Non-pigmented ciliary epithelial cell (primary cell): ENCODE results near the gene DSCAML1.
A peak's percentile ranks its signal among the peaks of the same experiment; 100 is the strongest.

Experiments
- DNase-seq: peaks from one replicate; pipeline ENCODE4 v3.0.0-alpha.2; 2010; ENCODE audit warnings: low read depth

DSCAML1 gene

DNA sequence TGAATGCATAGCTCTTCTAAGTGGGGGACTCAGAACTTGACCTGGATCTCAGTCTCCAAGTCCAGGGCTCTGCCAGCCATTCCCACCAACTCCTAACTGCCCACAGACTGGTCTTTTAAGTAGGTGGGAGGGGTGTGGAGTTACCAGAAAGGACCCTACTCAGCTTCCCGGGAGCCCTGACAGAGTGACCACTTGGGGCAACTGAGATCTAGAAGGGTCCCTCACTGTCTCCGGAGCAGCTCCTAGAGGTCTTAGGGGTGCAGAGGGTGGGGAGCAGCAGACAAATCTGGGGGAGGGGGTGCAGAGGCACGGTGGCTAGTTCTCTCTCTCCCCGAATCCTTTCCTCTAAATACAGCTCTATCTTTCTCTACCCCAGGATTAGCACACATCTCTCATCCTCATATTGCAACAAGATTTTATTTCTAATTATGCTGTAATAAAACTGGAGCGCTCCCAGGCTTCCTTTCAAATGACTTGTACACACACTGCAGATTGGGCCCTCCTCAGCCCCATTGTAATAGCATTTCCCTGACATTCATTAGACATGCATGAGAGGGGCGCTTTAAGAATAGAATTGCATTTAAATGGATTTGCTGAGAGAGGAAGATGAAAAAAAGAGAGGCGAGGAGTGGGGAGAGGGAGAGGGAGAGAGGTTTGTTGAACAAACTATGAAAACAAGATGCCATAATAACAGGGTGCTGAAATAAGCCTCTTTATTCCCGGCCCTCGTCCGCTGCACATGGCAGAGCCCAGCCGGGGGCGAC is 250.4 kb downstream of the DSCAML1 start:
- DNase-seq: no peak

DNA sequence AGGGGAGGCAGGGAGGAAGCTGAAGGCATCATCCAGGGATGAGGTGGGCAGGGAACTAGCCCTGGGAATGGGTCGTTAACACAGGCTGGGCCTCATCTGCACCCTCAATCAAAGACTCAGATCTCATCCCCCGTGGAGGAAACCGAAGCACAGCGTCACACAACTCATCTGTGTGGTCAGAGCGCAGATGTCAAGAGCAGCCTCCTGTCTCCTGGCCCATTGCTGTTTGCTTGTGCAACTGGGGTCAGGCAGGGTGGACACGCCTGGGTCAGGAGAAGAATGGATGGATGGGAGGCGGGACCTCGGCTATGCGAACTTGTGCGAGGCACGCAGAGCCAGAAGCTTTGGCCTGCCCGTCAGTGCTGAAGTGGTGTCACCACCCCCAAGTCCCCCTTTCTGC is 251.3 kb downstream of the DSCAML1 start:
- no peak for DNase-seq

DNA sequence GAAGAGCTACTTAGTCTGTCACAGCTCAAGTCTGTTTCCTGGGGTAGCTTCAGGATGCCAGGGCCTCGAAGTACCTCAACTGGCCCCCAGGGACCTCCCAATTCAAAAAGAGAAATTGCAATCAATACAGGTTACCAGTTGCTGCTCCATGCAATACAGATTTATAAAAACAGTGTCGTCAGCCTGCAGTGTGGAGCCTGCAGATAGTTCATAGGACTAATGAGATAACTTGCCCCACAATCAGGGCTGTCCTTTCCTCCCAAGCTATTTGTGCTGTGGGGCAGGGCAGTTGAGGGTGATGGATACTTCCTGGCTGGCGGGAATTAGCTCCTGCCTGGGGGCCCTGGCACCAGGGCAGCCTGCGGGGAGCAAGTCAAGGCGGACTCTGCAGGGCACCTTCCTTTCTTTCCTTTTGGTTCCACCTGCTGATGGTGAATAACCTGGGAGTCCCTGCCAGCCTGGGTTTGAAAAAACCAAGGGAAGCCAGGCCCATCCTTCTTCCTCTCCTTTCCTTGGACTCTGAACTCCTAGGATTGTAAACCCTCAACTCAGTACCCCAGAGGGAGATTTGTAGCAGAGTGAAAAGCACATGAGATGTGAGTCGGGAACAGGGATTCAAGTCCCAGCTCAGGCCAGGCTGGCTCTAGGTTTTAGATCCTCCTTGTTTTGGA is 252.8 kb downstream of the DSCAML1 start:
- no peak for DNase-seq

DNA sequence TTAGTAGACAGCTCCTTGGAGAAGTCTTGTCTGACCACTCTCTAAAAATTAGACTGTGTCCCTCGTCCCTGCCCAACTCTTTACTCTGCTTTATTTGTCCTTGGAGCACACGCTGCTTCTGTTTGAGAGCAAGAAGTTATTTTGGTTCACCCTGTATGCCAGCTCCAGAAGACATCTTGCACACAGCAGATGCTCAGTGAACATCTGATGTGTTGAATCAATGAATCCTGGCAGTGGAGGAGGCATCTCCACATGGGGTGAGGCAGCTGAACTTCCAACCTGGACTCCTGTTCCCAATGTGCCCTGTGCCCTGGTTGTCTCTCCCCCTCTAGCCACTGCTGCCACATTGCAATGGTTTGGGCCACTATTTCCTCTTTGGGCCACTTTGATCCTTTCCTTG is 255.8 kb downstream of the DSCAML1 start:
- DNase-seq: no peak

DNA sequence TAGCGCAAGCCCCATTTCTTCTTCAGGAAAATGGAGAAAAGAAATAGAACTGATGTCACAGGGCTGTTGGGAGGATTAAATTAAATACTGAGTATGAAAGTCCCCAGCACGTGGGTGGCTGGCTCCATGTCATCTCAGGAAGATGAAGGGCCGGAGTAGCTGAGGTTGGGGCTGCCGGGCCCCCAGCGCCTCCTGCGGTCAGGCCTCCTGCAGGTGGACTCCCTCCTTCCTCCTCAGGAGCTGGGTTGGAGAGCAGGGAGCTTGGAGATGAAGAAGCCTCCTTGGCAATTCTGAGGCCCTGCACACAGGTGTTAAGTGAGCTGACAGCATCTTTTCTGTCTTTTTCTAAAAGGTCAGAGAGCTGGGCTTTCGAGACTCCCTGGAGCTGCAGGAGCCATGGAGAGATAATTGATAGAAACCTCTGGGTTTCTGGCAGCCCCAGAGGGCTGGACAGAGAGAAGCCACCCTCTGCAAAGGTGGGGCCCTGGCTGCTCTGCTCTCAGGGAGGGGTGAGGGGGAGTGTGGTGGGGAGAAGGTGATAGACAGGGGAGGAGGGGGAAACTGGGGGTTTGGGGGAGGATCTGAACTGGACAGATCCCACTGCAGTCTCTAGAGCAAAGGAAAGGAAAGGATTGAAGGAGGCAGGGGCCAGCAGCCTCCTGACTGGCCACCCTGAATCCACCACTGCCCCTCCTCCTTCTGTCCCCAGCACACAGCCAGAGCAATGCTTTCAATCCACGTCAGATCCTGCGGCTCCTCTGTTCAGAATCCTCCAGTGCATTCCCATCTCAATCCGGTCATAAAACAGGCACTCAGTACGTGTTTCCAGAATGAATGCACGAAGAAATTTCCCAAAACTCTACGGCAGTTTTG is 258.5 kb downstream of the DSCAML1 start:
- DNase-seq: no peak

DNA sequence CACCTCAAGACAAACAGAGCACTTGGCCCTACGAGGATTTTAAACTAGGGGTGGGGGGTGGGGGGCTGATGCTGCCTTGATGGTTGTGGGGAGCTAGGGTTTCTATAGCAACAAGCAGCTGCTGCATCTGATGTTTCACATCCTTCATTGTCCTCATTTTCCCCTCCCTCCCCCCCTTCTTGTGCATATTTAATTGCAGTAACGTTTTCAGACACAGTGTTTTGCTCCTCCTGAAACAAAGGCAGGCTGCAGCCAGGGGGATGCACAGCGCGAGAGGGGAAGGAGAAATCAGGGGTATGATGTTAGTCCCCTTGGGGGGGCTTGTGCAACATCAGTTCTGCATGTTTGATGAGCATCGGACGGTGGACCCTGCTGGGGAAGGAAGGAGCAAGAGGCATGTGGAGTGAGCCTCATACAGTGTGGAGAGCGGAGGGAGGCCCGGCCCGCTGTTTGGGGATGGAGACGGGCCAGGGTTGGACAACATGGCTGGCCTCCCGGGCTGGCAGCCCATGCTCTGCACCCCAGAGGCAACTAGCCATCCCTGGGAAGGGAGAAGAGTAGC is 261.1 kb downstream of the DSCAML1 start:
- DNase-seq: no peak

DNA sequence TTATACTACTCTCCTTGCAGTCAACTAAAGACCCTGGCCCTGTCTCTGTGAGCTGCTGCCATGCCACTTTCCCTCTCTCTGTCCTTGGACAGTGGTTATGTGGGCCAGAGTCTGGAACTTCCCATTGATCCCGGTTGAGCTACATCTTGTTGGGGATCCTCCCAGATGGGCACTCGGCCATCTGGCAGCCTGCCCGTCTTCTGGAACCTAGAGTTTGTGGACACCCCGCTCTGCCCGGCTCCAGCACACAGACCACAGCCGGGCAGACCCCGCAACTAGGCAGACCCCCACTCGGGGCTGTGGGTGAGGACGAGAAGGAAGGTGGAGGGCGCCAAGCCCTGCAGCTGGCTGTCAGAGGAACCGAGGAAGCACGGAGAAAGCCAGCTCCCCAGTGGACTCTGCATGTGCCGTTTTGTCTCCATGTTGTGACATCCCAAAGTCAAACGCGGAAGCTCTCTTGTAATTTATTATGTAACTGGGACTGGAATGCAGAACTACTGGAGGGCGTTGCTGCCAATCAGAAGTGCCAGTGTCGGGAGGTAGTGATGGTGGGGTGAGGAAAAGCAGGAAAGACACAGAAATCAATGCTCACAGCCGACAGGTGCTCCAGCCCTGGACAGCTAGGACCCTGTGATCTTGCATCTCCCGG is 261.7 kb downstream of the DSCAML1 start:
- DNase-seq: no peak

DNA sequence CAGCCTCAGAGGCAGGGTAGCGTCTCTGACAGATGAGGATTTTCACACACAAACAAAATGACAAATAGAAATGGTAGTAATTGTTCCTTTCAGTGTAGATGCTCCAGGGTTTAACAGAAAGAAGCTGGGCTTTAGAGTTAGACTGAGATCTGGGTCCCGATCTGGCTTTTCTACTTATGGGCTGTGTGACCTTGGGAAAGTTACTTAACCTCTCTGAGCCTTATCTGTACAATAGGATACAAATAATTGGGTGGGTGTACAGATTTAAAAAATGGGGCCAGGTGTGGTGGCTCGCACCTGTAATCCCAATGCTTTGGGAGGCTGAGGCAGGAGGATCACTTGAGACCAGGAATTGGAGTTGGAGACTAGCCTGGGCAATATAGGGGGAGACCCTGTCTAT is 264.4 kb downstream of the DSCAML1 start:
- no peak for DNase-seq

DNA sequence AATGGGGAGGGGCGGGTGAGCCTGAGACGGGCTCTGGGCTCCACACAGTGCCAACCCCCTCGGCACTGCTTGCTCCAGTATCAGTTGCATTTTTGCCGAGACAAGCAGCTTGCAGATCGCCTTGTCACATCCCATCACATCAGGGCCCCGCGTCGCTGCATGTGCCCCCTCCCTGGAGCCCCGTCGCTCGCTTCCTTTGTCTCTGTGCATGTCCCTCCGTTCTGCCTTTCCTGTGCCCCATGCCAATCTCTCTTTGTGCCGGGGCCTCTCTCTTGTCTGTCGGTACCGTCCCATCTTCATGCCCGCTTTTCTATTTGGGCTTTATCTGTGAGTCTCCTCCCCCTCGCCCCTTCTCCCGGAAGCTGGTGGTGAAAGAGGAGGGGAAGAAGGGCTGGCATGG is 267.2 kb downstream of the DSCAML1 start:
- DNase-seq: no peak

DNA sequence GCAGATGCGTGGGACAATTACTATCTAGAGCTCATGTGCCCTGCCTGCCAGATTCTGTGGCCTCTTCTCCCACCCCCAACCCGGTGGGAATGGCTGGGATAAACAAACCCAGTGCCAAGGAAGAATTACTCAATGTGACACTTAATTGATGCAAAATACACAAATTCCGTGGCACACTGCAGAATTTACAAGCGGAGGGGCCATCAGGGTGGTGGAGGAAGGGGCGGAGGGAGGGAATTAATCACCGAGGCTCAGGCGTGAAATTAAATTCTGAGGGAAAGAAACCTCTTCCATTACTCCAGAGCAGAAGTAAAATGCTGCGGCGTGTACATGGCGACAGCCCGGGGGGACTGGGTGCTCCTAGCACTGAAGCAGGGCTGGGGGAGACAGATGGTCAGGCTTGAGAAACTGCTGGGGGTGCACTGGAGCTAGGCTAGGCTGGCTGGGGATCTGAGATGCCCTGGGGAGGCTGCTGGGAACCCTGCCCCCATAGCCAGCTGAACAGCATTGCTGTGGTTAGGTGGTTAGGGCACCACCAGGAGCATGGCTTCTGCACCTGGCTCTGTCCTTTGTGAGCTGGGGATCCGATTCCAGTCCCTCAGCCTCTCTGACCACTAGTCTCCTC is 268.8 kb downstream of the DSCAML1 start:
- no peak for DNase-seq

DNA sequence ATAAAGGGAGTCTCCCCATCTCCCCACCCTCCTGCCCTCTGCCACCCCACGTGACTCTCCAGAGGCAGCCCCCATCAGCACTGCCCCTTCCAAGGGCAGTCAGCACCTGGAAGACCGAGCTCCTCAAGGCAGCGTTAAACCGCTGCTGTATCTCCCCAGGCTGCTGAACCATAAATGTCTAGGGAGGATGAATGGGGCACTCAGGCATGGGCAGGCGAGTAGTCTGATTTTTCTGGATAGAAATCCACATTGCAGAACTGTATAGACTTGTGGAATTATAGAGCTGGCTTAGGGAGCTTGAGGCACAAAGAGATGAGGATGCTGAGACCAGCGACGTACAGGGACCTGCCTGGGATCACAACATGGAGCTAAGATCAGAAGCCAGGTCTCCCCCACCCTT is 269.7 kb downstream of the DSCAML1 start:
- DNase-seq: no peak

DNA sequence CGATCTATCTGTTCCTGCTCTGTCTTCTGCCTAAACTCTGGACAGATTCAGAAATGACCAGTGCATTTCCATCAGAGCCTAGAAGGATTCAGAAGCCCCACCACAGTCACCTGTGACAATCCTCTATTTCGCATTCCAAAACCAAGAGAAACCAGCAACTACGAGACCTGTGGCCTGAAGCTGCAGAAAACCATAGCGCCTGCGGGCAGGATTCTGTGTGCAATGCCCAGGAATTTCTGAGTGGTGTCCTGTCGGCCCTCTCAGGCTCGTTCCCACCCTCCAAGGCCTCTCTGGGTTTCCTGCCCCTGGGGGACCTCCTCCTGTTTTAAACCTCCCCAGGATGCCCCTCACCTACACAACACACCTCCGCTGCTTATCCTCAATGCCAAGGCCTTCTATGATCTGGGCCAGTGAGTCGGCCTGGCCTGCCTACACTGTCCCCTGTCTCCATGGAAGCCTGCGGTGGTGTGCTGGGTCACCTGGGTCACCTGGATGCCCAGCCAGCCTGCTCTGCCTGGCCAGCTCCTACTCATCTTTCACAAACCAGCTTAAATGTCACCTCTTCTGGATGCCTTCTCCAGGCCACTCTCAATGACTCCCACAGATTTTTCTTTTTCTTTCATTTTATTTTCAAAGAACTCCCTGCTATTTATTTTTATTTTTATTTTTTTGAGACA is 271.0 kb downstream of the DSCAML1 start:
- no peak for DNase-seq

DNA sequence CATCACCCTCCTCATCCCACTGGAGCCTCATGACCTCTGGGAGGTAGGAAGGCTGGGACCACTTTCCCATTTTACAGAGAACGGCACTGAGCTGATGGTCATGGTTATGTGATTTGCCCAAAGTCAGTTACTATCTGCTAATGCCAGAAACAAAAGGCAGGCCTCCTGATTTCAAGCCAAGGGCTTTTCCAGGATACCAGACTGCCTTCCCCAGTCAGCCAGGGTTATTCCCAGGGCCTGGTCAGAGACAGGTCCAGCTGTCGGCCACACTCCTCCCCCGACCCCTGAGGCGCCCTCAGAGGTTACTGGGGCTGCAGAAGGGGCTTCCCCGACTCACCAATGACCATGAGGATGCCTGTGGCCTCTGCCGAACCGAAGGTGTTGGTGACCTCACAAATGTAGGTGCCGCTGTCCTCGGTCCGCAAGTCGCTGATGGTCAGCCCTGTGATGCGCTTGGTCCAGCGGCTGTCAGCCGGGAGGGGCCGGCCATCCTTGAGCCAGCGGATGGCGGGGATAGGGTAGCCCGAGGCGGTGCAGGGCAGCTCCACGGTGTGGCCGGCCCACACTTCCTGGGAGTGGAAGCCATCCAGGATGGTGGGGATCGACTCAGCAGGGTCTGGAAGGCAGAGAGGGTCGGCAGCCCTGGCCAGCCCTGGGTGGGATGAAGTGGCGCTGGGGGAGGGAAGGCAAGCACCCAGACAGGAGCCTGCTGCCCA is 272.4 kb downstream of the DSCAML1 start:
- no peak for DNase-seq

DNA sequence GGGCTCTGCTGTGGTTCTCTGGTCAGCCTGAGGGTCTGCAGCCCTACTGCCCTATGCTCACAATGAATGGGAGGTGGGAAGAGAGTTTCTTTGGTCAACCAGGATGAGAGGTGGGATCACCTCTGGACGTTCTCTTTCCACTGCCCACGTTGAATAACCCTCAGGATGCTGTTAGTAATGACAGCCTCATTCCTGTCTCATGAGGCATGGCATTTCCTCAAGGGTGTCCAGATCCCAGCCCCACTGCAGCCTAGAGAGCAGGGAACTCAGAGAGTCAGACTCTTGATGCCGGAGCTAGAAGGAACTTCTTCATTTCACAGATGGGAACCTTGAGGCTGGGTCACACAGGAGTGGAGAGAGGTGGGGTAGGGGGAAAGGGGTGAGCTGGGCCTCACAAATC is 273.3 kb downstream of the DSCAML1 start:
- peak; percentile 9 for DNase-seq

DNA sequence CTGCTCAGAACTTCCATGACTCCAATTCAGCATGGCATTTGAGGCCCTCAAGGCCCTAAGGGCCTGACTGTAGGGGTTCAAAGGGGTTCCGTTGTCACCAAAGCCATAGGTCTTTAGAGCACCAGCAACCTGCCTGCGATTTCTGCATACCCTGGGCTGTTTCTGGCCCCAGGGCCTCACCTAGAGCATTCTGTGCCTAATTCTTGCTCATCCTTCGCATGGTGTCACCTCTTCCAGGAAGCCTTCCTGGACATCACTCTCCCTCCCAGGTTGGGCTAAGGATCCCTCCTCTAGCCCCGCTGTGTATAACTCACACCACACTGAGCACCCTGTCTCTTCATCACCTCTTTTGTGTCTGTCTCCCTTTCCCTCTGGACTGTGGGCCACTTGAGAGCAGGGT is 275.0 kb downstream of the DSCAML1 start:
- DNase-seq: no peak

DNA sequence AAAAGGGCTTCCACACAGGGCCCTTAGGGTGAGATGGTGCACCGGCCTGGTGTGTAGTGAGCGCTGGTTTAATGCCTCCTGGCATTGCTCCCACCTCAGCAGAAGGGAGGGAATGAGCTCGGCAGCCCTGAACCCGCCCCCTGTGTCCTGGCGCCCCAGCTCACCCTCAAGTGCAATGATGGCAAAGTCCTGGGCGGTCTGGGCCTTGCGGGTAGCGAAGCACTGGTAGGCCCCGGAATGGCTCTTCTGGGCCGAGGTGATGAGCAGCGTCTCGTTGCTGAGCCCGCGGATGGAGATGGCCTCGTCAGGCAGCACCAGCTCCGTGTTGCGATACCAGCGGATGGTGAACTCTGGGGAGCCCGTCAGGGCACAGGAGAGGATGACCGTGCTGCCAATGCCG is 276.1 kb downstream of the DSCAML1 start:
- DNase-seq: no peak

DNA sequence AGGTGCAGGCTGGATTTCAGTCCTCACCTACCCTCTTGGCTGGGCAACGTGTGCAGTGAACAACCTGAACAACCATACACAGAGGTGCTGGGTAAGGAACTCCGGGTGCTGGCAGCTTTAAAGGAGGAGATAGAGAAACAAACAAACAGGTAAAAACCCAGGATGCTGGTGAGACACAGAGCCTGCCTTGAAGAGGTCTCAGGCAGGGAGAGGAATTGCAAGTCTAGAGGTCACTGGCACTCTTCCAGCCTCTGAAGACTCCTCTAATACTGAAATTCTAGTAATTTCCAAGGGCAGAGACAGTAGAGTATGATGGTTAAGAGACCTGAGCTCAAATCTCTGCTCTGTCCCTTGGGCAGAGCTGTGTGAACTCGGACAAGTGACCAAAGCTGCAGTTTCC is 276.8 kb downstream of the DSCAML1 start:
- no peak for DNase-seq

DNA sequence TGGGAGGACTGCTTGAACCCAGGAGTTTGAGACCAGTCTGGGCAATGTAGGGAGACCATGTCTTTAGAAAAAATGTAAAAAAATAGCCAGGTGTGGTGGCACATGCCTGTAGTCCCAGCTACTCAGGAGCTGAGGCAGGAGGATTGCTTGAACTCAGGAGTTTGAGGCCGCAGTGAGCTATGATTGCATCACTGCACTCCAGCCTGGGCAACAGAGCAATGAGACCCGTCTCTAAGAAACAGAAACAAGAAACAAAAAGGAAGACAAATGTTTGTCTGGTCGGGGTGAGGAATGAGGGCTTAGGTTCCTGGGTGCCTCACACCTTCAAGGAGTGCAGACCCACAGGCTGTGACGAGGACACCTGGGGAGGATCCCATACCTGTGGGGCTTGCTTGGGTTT is 277.4 kb downstream of the DSCAML1 start:
- no peak for DNase-seq

DNA sequence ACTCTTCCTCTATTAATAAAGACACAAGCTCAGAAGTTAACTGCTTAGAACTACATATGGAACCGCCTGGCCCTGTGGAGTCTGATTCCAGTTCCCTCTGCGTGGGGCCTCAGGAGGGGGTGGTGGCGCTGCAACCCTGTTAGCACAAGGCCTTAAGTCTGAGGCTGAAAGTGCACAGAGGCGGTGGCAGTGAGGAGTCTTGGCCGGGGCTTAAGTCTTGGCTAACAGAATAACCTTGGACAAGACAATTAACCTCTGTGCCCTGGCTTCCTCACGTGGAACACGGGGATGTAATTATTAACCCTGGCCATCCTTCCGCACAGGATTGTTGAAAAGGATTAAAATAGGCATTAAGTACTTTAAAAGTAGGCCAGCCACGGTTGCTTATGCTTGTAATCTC is 277.8 kb downstream of the DSCAML1 start:
- no peak for DNase-seq

DNA sequence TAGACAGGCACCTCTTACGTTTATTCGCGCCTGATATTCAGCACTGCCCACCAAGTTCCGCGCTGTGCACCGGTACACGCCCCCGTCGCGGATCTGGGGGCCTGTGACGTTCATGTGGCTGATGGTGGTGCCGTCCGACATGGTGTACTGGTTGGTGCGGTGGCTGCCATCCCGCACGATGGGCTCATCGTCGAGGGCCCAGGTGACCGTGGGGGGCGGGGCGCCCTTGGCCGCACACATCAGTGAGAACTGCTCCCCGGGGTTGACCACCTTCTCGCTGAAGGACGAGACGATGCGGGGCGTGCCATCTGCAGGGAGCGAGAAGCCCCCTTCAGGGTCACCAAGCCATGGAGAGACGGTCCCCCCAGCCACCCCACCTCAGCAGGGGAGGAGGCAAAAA is 278.6 kb downstream of the DSCAML1 start:
- DNase-seq: no peak
